ENCODE measurements around the gene PCLO. TPM values are rescaled to one million over a fixed set of nuclear protein-coding genes. Genes with fewer than 3 reads are reported as not detected.
"Not testable (repeated sequence)": the region's sequence is repeated elsewhere in the genome, so short reads cannot be mapped to it uniquely, and the experiment has no call there.

Gene PCLO
- total RNA-seq, 4 donors from 2014 or later = 2.3 to 5.0 (median 2.7) TPM

GRCh38 chr7:83032195-83032594 is 130.5 kb downstream of the PCLO start:
- TF ChIP-seq POLR2AphosphoS5 (IDR thresholded peaks at IDR 0.05) (no peak), POLR2A (IDR thresholded peaks at IDR 0.05; ENCODE audit: low read depth) (no peak), CTCF (IDR thresholded peaks at IDR 0.05) (no peak), EP300 (IDR thresholded peaks at IDR 0.05) (no peak)
- no peak for DNase-seq (ENCODE audit: extremely low spot score)
- H3K4me3 ChIP-seq = no peak overlapping the region
- no peaks in the 10 kb centered on the region for H3K36me3 ChIP-seq
- no peaks in the 10 kb centered on the region for H3K4me1 ChIP-seq
- no peaks in the 10 kb centered on the region for H3K27me3 ChIP-seq
- no peaks in the 10 kb centered on the region for H3K9me3 ChIP-seq
- no peak overlapping the region for H3K27ac ChIP-seq (replicated peaks in 1 of 4)
- intact Hi-C loops (cut with DNase I) = no loop called here

- H3K9me3 ChIP-seq; H3K4me3 ChIP-seq; intact Hi-C loops (cut with DNase I); H3K4me1 ChIP-seq; H3K27me3 ChIP-seq; DNase-seq (ENCODE audit: extremely low spot score); H3K36me3 ChIP-seq; H3K27ac ChIP-seq (replicated peaks in 1 of 4): not testable (repeated sequence)
- WGBS = 95% methylated on average over 26 of the region's 31 CpGs
Measured at GRCh38 chr7:83023817-83024665, 138.6 kb downstream of the PCLO start.

- Histone ChIP-seq H3K36me3 (no peaks in the 10 kb centered on the region), H3K27ac (replicated peaks in 1 of 4) (no peak overlapping the region), H3K27me3 (no peaks in the 10 kb centered on the region), H3K4me1 (no peaks in the 10 kb centered on the region), H3K4me3 (no peak overlapping the region), H3K9me3 (peaks cover 0 to 7% (median 0%) of the 10 kb centered on the region in 4 donors)
- no peak for DNase-seq (ENCODE audit: extremely low spot score)
- intact Hi-C loops (cut with DNase I) = no loop called here
- 88% methylated on average over 1 of the region's 1 CpG for WGBS
- TF ChIP-seq POLR2A (IDR thresholded peaks at IDR 0.05; ENCODE audit: low read depth) (no peak), EP300 (IDR thresholded peaks at IDR 0.05) (no peak), CTCF (IDR thresholded peaks at IDR 0.05) (no peak), POLR2AphosphoS5 (IDR thresholded peaks at IDR 0.05) (no peak)
Measured at GRCh38 chr7:83021032-83021431, 141.7 kb downstream of the PCLO start.

GRCh38 chr7:83020161-83020560 is 142.5 kb downstream of the PCLO start:
- H3K9me3 ChIP-seq = peaks cover 0 to 7% (median 0%) of the 10 kb centered on the region in 4 donors
- 90% methylated on average over 1 of the region's 1 CpG for WGBS
- intact Hi-C loops (cut with DNase I) = no loop called here
- no peak for DNase-seq (ENCODE audit: extremely low spot score)
- H3K4me1 ChIP-seq = no peaks in the 10 kb centered on the region
- no peak for TF ChIP-seq POLR2AphosphoS5 (IDR thresholded peaks at IDR 0.05)
- no peak for TF ChIP-seq POLR2A (IDR thresholded peaks at IDR 0.05; ENCODE audit: low read depth)
- TF ChIP-seq CTCF (IDR thresholded peaks at IDR 0.05) = no peak
- no peak for TF ChIP-seq EP300 (IDR thresholded peaks at IDR 0.05)
- H3K27ac ChIP-seq (replicated peaks in 1 of 4) = no peak overlapping the region
- H3K27me3 ChIP-seq = no peaks in the 10 kb centered on the region
- H3K36me3 ChIP-seq = no peaks in the 10 kb centered on the region
- no peak overlapping the region for H3K4me3 ChIP-seq

GRCh38 chr7:83015916-83016315 is 146.8 kb downstream of the PCLO start:
- Histone ChIP-seq H3K4me3 (no peak overlapping the region), H3K27ac (replicated peaks in 1 of 4) (no peak overlapping the region), H3K36me3 (no peaks in the 10 kb centered on the region), H3K4me1 (no peaks in the 10 kb centered on the region), H3K9me3 (peaks cover 0 to under 1% (median 0%) of the 10 kb centered on the region in 4 donors), H3K27me3 (no peaks in the 10 kb centered on the region)
- intact Hi-C loops (cut with DNase I) = no loop called here
- TF ChIP-seq POLR2AphosphoS5 (IDR thresholded peaks at IDR 0.05) = no peak
- no peak for TF ChIP-seq POLR2A (IDR thresholded peaks at IDR 0.05; ENCODE audit: low read depth)
- TF ChIP-seq EP300 (IDR thresholded peaks at IDR 0.05) = no peak
- TF ChIP-seq CTCF (IDR thresholded peaks at IDR 0.05) = no peak
- 43% methylated on average over 2 of the region's 2 CpGs for WGBS
- DNase-seq (ENCODE audit: extremely low spot score) = no peak

All from esophagus muscularis mucosa (tissue), 4 donors.